Progenitor cell of endocrine pancreas (in vitro differentiated cells): ENCODE results near the gene ROMO1. TPM values are rescaled to one million over a fixed set of nuclear protein-coding genes. Genes with fewer than 3 reads are reported as not detected.

Source experiments
- DNase-seq: peaks from one replicate; pipeline ENCODE4 v3.0.0; 2021; ENCODE audit warnings: low spot score; ENCODE audit not compliant: unreplicated experiment
- H3K27ac Mint-ChIP-seq: 2 replicates; pipeline ENCODE4 v1.8.0; 2021; ENCODE audit warnings: mild to moderate bottlenecking, moderate library complexity, mixed read lengths
- H3K27me3 Mint-ChIP-seq: 2 replicates; pipeline ENCODE4 v1.8.0; 2021; ENCODE audit warnings: mixed read lengths
- H3K36me3 Mint-ChIP-seq: 2 replicates; pipeline ENCODE4 v1.8.0; 2022; ENCODE audit warnings: mixed read lengths; ENCODE audit not compliant: insufficient read depth
- H3K4me1 Mint-ChIP-seq: 2 replicates; pipeline ENCODE4 v1.8.0; 2021; ENCODE audit warnings: low read depth, mixed read lengths
- H3K4me3 Mint-ChIP-seq: 2 replicates; pipeline ENCODE4 v1.8.0; 2021; ENCODE audit warnings: low read depth, mild to moderate bottlenecking, moderate library complexity, mixed read lengths
- H3K9me3 Mint-ChIP-seq: 2 replicates; pipeline ENCODE4 v1.8.0; 2021; ENCODE audit warnings: low read depth, mixed read lengths
- total RNA-seq: library from RNA; stranded (reverse); gene quantifications from 2 replicates; pipeline ENCODE4 v1.2.1, GENCODE V29; 2021
- TF ChIP-seq, protein P1 (sequence below): fragments of 200-600 bp; sonication (generic); IDR thresholded peaks from one replicate; pipeline ENCODE4 v1.5.0; 2021; ENCODE audit warnings: antibody characterized with exemption, mild to moderate bottlenecking; ENCODE audit not compliant: unreplicated experiment

Gene ROMO1
- total RNA-seq, 1 donor from 2014 or later: 129 TPM

- Mint-ChIP-seq H3K4me1 (peaks cover 28% of the 10 kb centered on the region), H3K4me3 (peak overlapping the region; percentile 90), H3K9me3 (no peaks in the 10 kb centered on the region), H3K27me3 (no peaks in the 10 kb centered on the region), H3K36me3 (peaks cover 4% of the 10 kb centered on the region), H3K27ac (peak overlapping the region; percentile 73)
- TF ChIP-seq, protein P1, sequence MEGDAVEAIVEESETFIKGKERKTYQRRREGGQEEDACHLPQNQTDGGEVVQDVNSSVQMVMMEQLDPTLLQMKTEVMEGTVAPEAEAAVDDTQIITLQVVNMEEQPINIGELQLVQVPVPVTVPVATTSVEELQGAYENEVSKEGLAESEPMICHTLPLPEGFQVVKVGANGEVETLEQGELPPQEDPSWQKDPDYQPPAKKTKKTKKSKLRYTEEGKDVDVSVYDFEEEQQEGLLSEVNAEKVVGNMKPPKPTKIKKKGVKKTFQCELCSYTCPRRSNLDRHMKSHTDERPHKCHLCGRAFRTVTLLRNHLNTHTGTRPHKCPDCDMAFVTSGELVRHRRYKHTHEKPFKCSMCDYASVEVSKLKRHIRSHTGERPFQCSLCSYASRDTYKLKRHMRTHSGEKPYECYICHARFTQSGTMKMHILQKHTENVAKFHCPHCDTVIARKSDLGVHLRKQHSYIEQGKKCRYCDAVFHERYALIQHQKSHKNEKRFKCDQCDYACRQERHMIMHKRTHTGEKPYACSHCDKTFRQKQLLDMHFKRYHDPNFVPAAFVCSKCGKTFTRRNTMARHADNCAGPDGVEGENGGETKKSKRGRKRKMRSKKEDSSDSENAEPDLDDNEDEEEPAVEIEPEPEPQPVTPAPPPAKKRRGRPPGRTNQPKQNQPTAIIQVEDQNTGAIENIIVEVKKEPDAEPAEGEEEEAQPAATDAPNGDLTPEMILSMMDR: no peak
- no peak for DNase-seq
Measured at GRCh38 chr20:35697696-35698297, 1.4 kb upstream of the ROMO1 start.

GRCh38 chr20:35698298-35699126 is 693 bp upstream of the ROMO1 start:
- Mint-ChIP-seq H3K36me3 (peaks cover 5% of the 10 kb centered on the region), H3K27ac (peak overlapping the region; percentile 91), H3K27me3 (no peaks in the 10 kb centered on the region), H3K4me1 (peaks cover 28% of the 10 kb centered on the region), H3K4me3 (peak overlapping the region; percentile 90), H3K9me3 (no peaks in the 10 kb centered on the region)
- TF ChIP-seq, protein P1: no peak
- DNase-seq: no peak

DNA sequence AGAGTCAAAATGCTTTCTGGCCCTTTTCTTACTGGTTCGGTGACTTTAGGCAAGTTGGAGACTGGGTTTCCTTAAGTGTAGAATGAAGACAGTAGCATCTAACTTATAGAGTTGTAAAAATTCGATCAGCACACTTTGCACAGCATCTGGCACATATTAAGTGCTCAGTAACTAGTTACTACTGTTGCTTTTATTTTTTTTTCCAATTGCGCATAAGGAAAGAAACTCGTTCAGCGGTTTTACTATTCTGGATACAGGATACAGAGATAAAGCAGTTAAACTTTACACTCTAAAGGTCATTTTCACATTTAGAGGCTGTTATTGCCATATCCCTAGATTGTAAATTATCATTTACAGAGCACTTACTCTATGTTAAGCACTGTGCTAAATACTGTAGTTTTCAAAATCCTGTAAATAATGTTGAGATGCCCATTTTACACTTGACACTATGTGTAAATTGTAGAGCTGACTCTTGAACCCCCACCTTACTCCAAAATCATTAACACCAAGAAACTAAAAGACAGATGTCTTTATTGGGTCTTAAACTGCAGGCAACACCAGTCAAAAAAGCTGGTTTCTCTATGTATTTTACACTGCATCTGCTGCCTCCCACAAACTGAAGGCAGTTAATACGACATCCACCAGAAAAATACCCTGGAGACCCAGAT is 886 bp downstream of the ROMO1 start:
- peaks cover 11% of the 10 kb centered on the region for H3K36me3 Mint-ChIP-seq
- DNase-seq: no peak
- TF ChIP-seq, protein P1: no peak
- no peaks in the 10 kb centered on the region for H3K27me3 Mint-ChIP-seq
- H3K4me3 Mint-ChIP-seq: peak overlapping the region; percentile 90
- H3K4me1 Mint-ChIP-seq: peaks cover 28% of the 10 kb centered on the region
- H3K9me3 Mint-ChIP-seq: no peaks in the 10 kb centered on the region
- H3K27ac Mint-ChIP-seq: peak overlapping the region; percentile 98

- TF ChIP-seq, protein P1: no peak
- Mint-ChIP-seq H3K27ac (peak overlapping the region; percentile 73), H3K4me3 (peak overlapping the region; percentile 90), H3K9me3 (no peaks in the 10 kb centered on the region), H3K27me3 (no peaks in the 10 kb centered on the region), H3K4me1 (peaks cover 28% of the 10 kb centered on the region), H3K36me3 (peaks cover 13% of the 10 kb centered on the region)
- DNase-seq: no peak
Measured at GRCh38 chr20:35700625-35701148, 1.5 kb downstream of the ROMO1 start.
